ENCODE results near the gene TMEM204.

The TMEM204 gene
- 9.4 to 21.1 reads per million in 2 donors for total RNA-seq

DNA sequence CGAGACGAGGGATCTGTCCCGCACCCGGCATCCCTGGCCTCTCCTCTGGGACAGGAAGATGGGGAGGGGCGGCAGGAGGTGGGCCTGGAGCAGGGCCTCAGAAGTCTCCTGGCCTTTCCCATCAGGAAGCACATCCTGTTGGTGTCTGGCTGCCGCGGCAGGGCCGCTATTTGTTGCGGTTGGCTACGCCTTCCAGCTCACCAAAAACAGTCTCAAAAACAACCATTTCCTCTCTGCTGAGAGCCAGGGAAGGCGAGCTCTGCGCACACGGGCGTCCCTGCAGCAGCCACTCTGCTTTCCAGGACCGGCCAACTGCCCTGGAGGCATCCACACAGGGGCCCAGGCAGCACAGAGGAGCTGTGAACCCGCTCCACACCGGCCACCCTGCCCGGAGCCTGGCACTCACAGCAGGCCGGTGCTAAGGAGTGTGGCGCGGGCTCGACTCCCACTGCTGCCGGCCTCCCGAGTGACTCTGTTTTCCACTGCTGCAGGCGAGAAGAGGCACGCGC lies at the start of gene TMEM204:
TSS of gene TMEM204 (plus strand) at position 224 of the 509 bp plus-strand sequence. CDS start 610 bp downstream, outside the sequence.
- peak in 2 of 5 experiments; percentile 38 to 74 for DNase-seq

DNA sequence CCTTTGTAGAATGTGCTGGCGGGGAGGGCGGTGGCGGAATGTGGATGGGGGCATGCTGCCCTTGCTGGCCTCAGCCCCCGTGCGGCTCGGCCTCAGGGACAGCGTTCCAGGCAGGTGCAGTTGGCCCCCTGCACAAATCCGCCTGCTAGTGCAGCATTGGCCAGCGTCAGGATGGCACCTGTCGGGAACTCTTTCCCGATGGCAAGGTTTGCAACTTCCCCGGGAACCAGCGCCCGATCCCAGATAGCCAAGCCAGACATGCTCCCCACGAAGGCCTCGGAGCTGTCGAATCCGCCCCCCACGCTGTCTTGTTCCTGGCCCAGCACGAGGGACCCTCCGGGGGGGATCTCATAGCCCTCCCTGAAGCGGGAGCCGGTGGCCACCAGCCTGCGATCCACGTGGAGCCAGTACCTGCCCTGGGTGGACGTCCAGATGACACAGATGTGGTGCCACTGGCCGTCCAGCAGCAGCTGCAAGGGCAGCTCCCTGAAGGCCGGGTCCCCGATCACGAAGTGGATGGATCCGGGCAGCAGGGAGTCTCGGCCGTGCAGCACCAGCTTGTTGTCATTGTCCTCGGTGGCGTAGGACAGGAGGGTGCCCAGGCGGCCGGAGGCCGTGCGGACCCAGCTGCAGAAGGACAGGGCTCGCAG lies 47.5 kb upstream of the TMEM204 start:
- no peak for DNase-seq

DNA sequence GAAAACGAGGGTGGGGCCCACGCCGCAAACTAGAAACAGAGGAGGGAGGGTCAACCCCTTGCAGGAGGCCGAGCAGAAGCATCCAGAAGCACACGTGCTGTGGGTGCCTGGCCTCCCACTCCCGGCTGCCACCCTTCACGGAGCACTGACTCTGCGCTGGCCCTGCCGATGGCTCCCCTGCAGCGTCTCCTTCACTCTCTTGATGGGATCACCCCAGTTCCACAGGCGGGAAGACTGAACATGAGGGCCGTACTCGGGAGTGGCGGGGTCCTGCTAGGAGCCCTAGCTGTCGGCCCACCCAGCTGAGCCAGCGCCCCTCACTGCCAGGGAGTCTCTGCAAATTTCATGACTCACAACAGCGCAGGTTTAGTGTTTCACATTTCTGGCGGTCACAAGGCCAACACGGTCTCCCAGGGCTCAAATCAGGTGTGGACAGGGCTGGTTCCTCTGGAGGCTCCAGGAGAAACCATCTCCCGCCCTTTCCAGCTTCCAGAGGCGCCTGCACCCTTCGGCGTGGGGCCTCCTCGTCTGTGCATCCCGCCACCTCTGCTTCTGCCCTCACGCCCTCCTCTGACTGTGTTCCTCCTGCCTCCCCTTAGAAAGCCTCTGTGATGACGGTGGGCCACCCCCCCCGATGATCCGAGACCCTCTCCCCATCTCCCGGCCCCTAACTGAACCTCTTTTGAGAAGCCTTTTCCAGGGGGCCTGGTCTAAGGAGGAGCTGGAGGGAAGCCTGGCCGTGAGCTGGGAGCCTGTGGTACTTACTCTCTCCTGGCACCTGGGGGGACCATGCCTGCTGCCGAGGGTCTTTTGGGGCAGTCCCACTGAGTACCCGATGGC lies 46.7 kb upstream of the TMEM204 start:
- DNase-seq, result no peak

DNA sequence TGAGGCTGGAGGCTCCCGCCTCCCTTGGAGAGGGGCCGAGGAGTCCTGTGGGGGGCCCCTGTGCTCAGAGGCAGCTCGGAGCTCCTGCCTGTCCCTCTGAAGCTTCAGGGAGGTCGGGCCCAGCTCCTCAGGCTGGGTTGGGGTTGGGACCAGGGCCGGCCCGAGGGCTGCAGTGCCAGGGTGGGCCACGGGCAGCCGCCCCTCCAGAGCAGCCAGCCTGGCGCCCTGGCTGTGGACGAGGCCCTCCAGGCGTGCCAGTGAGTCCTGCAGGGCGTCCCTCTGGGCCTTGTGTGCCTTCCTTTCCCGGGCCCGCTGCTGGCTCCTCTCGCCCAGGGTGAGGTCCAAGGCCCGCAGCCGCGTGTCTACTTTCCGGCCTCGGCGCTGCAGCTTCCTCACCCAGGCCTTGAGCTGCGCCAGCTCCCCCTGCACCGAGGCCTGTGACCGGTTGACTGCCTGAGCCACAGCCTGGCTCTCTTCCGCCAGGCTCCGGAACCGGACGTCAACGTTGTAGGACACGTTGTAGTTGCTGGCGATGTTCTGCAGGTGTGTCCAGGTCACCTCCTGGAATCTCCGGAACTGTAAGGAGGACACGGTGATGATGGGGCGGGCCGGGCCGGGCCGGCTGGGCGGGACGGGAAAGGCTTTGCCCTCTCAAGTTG lies 45.9 kb upstream of the TMEM204 start:
- DNase-seq, result no peak

DNA sequence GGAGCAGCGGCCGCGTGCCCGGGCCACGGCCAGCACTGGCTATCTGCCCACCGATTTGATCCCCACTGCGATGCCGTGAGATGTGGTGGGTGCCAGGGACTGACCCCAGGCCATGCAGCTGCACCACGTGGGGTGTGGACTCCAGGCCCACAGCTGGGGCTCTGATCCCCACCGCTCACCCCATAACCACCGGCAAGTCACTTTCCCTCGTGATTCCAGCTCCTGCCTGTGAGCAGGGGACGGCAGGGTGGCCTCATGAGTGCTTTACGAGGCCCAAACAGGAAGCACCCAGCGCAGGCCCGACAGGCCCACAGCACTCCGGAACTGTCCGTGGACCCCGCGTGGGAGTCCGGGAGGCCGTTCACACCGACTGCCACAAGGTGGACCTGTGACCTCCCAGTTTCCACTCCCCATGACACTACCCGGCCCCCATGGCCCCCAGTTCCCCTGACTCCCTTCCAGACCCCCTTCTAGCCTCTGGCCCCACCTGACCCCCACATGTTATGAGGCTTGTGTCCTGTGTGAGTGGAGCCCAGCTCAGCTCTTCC lies 45.3 kb upstream of the TMEM204 start:
- no peak for DNase-seq

DNA sequence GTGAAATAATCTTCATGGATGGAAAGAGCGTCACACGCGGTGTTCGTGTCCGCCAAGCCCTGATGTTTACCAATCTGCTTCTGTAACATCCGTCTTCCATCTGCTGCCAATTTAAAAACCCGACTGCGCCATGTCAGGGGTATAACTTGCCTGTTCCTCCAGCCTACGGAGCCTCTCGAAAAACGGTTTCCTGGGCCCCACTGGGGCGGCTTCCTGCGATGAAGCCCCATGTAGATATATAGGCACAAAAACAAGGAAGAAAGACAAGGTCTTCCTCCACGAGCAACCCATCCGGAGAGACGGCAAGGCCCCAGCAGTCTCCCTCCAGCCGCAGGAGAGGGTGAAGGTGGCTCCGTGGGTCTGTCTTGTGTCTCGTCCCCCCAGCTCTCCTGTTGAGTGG lies 44.8 kb upstream of the TMEM204 start, which contains the start of gene PTX4:
TSS of gene PTX4 (minus strand) at position 326 of the 400 bp plus-strand sequence. CDS start at position 291, 35 bp downstream.
- no peak for DNase-seq

DNA sequence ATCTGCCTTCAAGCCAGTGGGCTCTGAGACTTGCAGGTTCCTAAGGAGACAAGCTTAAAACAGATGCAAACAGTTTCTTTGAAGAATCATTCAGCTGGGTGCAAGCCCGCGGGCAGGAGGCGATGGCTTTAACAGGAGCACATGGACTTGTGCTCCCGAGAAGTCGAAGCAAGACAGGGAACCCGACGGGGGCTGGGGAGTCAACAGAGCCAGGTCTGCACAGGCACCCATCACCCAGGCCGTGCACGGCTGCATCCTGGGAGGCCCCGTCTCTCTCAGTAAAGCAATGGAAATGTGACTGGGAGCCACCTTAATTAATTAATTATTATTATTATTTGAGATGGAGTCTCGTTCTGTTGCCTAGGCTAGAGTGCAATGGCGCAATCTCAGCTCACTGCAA lies 44.4 kb upstream of the TMEM204 start:
- DNase-seq, result no peak

DNA sequence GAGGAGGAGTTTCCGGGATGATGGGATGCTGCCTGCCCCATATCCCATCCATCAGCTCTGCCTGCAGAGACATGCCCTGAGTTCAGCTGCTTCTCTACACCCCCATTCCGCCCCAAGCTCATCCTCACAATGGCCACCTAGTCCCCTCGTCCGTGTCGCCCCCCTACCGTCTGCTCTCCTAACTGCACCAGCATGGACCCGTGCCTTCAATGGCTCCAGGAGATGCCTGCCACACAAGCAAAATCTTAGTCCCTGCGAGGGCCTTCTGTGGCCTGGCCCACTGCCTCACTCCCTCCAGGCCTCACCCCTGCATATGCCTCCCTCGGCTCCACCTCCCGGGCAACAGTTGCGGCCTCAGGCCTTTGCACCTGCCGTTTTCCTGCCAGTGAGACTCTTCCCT lies 42.1 kb upstream of the TMEM204 start:
- DNase-seq, result no peak

DNA sequence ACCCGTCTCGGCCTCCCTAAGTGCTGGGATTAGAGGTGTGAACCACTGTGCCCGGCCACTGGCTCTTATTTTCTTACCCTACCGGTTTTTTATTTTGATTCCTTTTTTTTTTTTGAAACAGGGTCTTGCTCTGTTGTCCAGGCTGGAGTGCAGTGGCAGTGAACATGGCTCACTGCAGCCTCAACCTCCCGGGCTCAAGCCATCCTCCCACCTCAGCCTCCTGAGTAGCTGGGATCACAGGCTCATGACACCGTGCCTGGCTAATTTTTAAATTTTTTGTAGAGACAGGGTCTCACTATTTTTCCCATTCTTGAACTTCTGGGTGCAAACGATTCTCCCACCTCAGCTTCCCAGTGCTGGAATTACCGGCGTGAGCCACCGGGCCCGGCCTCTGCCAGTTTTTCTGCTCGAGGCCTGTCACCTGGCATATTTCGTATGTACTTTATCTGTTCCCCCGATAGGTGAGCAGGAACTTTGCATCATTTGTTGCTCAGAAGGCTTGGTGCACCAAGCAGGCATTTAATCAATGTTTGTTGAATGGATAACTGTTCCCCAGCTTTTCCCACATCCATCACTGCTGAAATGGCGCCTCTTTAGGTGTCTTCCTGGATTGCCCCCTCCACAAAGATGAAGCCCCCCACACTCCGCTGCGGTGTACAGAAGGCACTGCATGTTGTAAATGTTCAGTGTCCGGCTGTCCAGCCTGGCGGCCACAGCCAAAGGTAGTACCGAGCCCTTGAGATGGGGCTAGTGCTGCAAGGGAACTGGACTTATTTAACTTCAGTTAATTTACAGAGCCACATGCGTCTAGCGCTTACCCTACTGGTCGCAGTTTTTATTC lies 41.2 kb upstream of the TMEM204 start:
- DNase-seq, result no peak

DNA sequence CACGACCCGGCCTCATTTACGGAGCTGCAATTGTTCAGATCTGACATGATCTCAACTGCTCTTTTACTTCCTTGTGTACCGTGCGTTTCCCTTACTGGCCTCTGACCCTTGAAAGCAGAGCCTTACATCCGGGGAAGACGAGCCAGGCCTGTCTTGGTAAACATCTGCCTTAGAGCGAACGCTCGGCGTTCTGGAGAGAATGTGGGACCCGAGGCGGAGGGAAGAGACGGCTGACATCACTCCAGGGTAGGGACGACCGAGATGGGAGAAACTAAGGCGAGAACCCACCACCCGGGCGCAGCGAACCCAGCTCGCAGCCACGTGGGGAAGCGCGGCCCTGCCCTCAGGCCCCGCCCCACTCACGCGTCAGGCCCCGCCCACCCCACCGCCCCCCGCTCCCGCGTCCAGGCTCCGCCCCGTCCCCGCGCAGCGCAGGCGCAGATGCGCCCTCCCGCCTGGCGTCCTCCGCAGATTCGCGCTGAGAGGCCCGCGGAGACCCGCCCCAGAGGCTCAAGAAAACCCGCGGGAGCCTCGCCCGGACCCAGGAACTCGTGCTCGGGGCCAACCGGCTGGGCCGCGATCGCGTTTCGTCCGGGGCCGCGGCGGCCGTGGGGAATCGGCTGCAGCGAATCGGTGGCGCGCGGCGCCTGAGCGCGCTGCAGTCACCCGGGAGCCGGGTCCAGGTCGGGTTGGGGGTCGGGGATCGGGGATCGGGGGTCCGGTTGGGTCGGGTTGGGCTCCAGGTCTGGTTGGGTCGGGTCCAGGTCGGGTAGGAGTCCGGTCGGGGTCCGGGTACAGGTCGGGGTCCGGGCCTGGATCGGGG lies 40.3 kb upstream of the TMEM204 start, which contains the start of gene TELO2:
TSS of gene TELO2 (plus strand) at position 438 of the 823 bp plus-strand sequence. CDS start 922 bp downstream, outside the sequence.
- peak; percentile 74 to 93 (median 84) for DNase-seq

DNA sequence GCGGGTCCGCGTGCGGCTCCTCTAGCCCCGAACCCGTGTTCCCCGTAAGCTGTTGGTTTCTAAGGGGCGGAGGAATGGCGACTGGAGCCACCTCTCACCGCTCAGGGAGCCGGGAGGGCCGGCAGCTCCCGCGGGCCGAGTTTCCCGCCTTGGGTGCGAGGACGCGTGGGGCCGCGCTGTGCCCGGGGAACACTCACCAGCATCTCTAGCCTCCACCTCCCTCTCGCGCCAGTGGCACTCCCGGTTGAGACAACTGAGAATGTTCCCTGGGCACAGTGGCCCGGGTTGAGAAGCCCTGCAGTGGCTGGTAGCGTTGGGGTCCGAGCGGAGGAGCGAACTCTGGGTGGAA lies 39.7 kb upstream of the TMEM204 start:
- no peak for DNase-seq

DNA sequence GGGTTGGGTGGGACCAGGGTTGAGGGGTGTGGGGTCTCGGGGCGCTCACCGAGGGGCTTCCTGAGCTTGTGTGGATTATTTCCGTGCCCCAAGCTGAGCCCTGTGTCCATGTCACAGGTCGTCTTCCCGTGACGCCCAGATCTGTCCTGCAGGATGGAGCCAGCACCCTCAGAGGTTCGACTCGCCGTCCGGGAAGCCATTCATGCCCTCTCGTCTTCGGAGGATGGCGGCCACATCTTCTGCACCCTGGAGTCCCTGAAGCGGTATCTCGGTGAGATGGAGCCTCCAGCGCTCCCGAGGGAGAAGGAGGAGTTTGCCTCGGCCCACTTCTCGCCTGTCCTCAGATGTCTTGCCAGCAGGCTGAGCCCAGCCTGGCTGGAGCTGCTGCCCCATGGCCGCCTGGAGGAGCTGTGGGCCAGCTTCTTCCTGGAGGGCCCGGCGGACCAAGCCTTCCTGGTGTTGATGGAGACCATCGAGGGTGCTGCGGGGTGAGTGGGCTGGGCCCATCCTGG lies 39.3 kb upstream of the TMEM204 start:
- DNase-seq, result no peak

DNA sequence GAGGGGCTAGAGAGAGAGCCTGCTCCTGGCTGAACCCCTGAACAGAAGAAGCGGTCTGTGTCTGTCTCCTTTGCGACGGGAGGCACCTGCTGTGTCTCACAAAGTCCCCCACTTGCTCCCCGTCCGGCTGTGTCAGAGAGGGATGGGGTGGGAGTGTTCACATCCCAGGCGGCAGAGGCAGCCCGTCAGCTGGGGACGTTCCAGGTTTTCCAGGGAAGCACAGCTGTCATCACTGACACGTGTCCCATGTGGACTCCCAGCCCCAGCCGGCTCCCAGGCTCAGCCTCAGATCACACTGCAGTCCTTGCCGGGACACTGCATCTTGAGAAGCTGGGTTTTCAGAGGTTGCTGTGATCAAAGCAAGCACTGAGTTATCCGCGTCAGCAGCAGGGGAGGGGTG lies 38.8 kb upstream of the TMEM204 start:
- DNase-seq, result no peak

DNA sequence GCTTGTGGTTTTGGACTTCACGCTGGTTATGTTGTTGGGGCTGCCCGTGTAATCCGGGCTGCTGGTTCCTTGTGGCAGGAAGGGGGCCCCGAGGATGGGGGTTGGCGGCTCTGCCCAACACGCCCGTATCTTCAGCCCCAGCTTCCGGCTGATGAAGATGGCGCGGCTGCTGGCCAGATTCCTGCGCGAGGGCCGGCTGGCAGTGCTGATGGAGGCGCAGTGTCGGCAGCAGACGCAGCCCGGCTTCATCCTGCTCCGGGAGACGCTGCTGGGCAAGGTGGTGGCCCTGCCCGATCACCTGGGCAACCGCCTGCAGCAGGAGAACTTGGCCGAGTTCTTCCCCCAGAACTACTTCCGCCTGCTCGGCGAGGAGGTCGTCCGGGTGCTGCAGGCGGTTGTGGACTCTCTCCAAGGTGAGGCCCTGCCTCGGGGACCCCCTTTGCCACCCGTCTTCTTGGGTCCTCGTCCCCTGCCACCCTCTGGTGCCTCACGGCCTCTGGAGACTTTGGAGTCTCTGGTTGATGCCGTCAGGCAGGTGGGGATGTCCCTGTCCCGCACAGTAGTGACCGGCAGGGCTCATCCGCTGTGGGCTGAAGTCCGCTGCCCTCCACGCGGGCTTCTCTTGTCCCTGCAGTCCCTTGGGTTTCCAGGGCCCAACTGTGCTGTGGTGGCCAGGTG lies 38.1 kb upstream of the TMEM204 start:
- DNase-seq, result no peak

DNA sequence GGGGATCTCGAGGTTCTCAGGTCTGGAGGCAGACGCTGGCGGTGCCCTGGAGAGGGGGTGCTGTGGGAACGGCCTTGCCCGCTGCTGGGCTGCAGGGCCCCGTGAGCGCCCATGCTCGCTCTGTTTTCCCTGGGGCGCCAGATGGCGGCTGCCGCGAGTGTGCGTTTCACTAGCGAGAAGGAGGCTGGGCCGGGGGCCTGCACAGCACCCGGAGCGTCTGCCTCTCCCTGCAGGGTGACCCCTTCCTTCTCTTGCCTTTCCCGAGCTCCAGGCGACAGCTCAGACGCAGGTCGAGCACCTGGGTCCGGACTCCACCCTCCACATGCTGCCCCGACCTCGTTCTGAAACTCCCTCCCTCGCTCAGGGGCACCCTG lies 37.6 kb upstream of the TMEM204 start:
- DNase-seq, result no peak

DNA sequence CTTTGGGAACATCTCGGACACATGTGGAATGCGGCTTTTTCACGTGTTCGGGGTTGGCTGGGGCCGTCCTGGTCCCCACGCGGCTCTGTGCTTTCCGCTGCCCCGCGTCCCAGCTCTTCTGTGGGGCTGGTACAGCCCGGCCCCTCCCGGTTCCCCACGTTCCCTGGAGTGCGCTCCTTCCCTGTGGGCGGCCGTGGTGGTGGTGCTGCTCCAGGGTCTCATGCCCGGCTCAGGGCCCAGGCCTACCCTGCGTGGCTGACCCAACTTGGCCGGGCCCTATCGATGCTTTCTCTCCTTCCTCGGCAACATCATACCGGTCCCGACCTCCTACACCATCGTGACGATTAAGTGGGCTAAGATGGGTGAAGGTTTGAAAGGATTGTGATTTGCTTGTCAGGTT lies 37.0 kb upstream of the TMEM204 start:
- DNase-seq, result no peak

DNA sequence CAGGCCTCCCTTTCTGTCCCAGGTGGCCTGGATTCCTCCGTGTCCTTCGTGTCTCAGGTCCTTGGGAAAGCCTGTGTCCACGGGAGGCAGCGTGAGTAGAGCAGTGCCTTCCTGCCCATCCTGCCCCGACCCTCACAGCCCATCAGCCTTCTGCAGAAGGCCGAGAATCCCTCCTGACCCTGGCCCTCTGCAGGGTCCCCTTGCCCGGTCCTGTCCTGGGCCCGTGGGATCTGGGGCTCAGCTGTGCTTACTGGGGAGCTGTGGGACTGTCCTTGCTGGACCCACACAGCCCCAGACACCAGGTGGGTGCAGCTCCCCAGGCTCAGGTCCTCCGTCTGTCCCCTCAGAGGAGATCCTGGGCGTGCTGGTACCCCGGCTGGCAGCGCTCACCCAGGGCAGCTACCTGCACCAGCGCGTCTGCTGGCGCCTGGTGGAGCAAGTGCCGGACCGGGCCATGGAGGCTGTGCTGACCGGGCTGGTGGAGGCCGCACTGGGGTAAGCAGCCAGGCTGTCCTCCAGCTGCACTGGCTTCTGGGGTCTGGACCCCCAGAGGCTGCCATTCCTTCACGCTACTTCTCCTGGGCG lies 36.4 kb upstream of the TMEM204 start:
- DNase-seq, result no peak

DNA sequence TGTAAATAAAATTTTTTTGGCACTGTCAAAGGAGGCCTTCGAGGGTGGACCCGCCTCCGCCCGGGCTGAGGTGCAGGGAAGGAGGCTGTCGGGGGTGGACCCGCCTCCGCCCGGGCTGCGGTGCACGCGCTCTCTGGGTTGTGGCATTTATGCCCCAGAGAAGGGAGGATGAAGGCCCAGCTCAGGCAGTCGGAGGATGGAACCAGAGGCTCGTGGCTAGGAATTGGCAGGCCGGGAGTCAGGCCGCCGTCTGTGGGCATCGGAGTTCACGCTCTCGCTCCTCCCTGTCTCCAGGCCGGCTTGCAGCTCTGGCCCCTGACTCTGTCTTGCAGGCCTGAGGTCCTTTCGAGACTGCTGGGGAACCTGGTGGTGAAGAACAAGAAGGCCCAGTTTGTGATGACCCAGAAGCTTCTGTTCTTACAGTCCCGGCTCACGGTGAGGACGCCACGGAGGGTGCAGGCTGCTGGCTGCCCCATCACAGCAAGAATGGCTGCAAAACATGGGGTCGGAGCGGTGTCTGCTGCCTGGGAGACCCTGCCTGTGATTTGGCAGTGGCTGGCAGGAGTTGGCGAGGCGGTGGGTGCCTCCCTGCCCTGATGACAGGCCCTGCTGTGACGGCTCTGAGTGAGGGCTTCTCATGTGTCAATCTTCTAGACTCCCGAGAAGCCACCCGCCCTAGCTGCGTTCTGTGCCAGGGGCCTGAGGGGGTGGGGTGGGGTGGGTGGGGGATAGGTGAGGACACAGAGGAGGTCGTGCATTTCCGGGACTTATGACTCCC lies 34.4 kb upstream of the TMEM204 start:
- no peak for DNase-seq

All from T-helper 2 cell (primary cell).